Smooth muscle cell (in vitro differentiated cells): Measurements from ENCODE around the gene MGME1. TPM values are rescaled to one million over a fixed set of nuclear protein-coding genes. Genes with fewer than 3 reads are reported as not detected.

Experiments
- DNase-seq: peaks from one replicate; lab custom pipeline; 2025; ENCODE audit not compliant: unreplicated experiment; lab: John Stamatoyannopoulos, UW
- H2AFZ ChIP-seq: fragments of 200-600 bp; sonication (generic); 2 replicates; pipeline ENCODE4 v1.6.0; 2016; ENCODE audit warnings: antibody characterized with exemption, low read depth, mild to moderate bottlenecking
- H3F3A ChIP-seq: fragments of 200-600 bp; sonication (generic); 2 replicates; pipeline ENCODE4 v1.6.0; 2017; ENCODE audit warnings: antibody characterized with exemption, low read depth
- H3K27ac ChIP-seq: fragments of 200-600 bp; sonication (generic); 2 replicates; pipeline ENCODE4 v1.5.1; 2016; ENCODE audit warnings: low read depth, mild to moderate bottlenecking
- H3K27me3 ChIP-seq: fragments of 200-600 bp; sonication (generic); 2 replicates; pipeline ENCODE4 v1.6.1; 2016; ENCODE audit warnings: low read depth, mild to moderate bottlenecking
- H3K36me3 ChIP-seq: fragments of 200-600 bp; sonication (generic); 2 replicates; pipeline ENCODE4 v1.5.1; 2016; ENCODE audit warnings: low read depth
- H3K4me1 ChIP-seq: fragments of 200-600 bp; sonication (generic); 2 replicates; pipeline ENCODE4 v1.5.1; 2016; ENCODE audit warnings: low read depth
- H3K4me2 ChIP-seq: fragments of 200-600 bp; sonication (generic); 2 replicates; pipeline ENCODE4 v1.6.0; 2016; ENCODE audit warnings: mild to moderate bottlenecking
- H3K4me3 ChIP-seq: fragments of 200-600 bp; sonication (generic); 2 replicates; pipeline ENCODE4 v1.5.1; 2016; ENCODE audit warnings: mild to moderate bottlenecking
- H3K79me2 ChIP-seq: fragments of 200-600 bp; sonication (generic); 2 replicates; pipeline ENCODE4 v1.6.0; 2016; ENCODE audit warnings: low read depth, mild to moderate bottlenecking
- H3K9ac ChIP-seq: fragments of 200-600 bp; sonication (generic); 2 replicates; pipeline ENCODE4 v1.6.0; 2016; ENCODE audit warnings: low read depth
- H3K9me3 ChIP-seq: fragments of 200-600 bp; sonication (generic); replicated peaks from 2 replicates; pipeline ENCODE4 v1.5.1; 2016; ENCODE audit warnings: low read depth
- H4K20me1 ChIP-seq: fragments of 200-600 bp; sonication (generic); 2 replicates; pipeline ENCODE4 v1.6.0; 2016; ENCODE audit warnings: low read depth
- WGBS: methylation state at CpG from one replicate; pipeline ENCODE4 v1.1.7; 2016; ENCODE audit warnings: low lambda C conversion rate; 5-methylcytosine and 5-hydroxymethylcytosine counted together
- polyA plus RNA-seq: library from polyadenylated mRNA; unstranded; fragments of >200 nt; fragmentation: Nextera tagmentation; extraction: Ambion mirVana; gene quantifications from 2 replicates; pipeline ENCODE4 v1.2.1, GENCODE V29; 2016
- total RNA-seq: library from RNA; depleted of rRNA; stranded (reverse); fragments of >200 nt; gene quantifications from 2 replicates; pipeline ENCODE4 v1.2.3, GENCODE V29; 2014
- TF ChIP-seq, protein P1 (sequence below): fragments of 200-600 bp; sonication (generic); IDR thresholded peaks from 2 replicates; pipeline ENCODE4 v1.5.1; 2017; ENCODE audit warnings: borderline replicate concordance, mild to moderate bottlenecking, antibody characterized with exemption; ENCODE audit not compliant: insufficient read depth, poor library complexity, severe bottlenecking

Gene MGME1
- total and polyA plus RNA-seq, 2 experiments from 2014 or later = 15.7 to 16.0 TPM

DNA sequence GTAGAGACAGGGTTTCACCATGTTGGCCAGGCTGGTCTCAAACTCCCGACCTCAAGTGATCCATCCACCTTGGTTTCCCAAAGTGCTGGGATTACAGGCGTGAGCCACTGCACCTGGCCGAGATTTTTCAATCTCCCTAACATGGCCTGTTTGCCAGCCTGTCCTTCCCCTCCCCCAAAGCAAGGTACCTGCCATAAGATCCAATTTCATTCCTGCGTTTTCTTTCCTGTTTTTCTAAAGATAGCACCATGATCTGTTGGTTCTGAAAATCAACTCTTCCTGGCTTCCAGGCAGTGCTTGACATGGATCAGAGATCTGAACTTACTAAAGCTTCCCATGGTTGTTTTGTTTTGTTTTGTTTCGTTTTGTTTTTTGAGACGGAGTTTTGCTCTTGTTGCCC lies 7.5 kb downstream of the MGME1 start:
- Histone ChIP-seq H2AFZ (no peak overlapping the region), H3K27me3 (no peaks in the 10 kb centered on the region), H3K4me1 (peaks cover 22% of the 10 kb centered on the region), H3K9me3 (no peaks in the 10 kb centered on the region), H3F3A (no peaks in the 10 kb centered on the region), H3K79me2 (peaks cover 40% of the 10 kb centered on the region), H3K4me3 (no peak overlapping the region), H3K9ac (no peak overlapping the region), H3K36me3 (no peaks in the 10 kb centered on the region), H3K4me2 (no peak overlapping the region), H3K27ac (no peak overlapping the region), H4K20me1 (no peaks in the 10 kb centered on the region)
- DNase-seq = no peak
- 98% methylated on average over 6 of the region's 6 CpGs for WGBS
- TF ChIP-seq, protein P1, sequence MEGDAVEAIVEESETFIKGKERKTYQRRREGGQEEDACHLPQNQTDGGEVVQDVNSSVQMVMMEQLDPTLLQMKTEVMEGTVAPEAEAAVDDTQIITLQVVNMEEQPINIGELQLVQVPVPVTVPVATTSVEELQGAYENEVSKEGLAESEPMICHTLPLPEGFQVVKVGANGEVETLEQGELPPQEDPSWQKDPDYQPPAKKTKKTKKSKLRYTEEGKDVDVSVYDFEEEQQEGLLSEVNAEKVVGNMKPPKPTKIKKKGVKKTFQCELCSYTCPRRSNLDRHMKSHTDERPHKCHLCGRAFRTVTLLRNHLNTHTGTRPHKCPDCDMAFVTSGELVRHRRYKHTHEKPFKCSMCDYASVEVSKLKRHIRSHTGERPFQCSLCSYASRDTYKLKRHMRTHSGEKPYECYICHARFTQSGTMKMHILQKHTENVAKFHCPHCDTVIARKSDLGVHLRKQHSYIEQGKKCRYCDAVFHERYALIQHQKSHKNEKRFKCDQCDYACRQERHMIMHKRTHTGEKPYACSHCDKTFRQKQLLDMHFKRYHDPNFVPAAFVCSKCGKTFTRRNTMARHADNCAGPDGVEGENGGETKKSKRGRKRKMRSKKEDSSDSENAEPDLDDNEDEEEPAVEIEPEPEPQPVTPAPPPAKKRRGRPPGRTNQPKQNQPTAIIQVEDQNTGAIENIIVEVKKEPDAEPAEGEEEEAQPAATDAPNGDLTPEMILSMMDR = no peak

GRCh38 chr20:17985388-17986018 lies 16.7 kb downstream of the MGME1 start:
- Histone ChIP-seq H3K27ac (no peak overlapping the region), H2AFZ (no peak overlapping the region), H3K36me3 (no peaks in the 10 kb centered on the region), H3K9me3 (no peaks in the 10 kb centered on the region), H3F3A (no peaks in the 10 kb centered on the region), H3K4me1 (no peaks in the 10 kb centered on the region), H3K4me2 (no peak overlapping the region), H4K20me1 (no peaks in the 10 kb centered on the region), H3K27me3 (no peaks in the 10 kb centered on the region), H3K9ac (no peak overlapping the region), H3K79me2 (peaks cover 6% of the 10 kb centered on the region), H3K4me3 (no peak overlapping the region)
- 97% methylated on average over 7 of the region's 7 CpGs for WGBS
- TF ChIP-seq, protein P1 = no peak
- no peak for DNase-seq

- no peak overlapping the region for H3K9ac ChIP-seq
- TF ChIP-seq, protein P1 = no peak
- H3K27me3 ChIP-seq = no peaks in the 10 kb centered on the region
- H3K79me2 ChIP-seq = peaks cover 6% of the 10 kb centered on the region
- no peak for DNase-seq
- no peaks in the 10 kb centered on the region for H3K36me3 ChIP-seq
- H2AFZ ChIP-seq = no peak overlapping the region
- no peaks in the 10 kb centered on the region for H4K20me1 ChIP-seq
- no peaks in the 10 kb centered on the region for H3K4me1 ChIP-seq
- WGBS = 99% methylated on average over 3 of the region's 3 CpGs
- H3F3A ChIP-seq = no peaks in the 10 kb centered on the region
- no peak overlapping the region for H3K4me3 ChIP-seq
- H3K27ac ChIP-seq = no peak overlapping the region
- no peak overlapping the region for H3K4me2 ChIP-seq
- H3K9me3 ChIP-seq = no peaks in the 10 kb centered on the region
These were observed 19.2 kb downstream of the MGME1 start for GRCh38 chr20:17987988-17988387.

- Histone ChIP-seq H3K27ac (no peak overlapping the region), H3K9me3 (no peaks in the 10 kb centered on the region), H3K4me1 (no peaks in the 10 kb centered on the region), H3F3A (no peaks in the 10 kb centered on the region), H3K36me3 (no peaks in the 10 kb centered on the region), H3K4me2 (no peak overlapping the region), H3K9ac (no peak overlapping the region), H4K20me1 (no peaks in the 10 kb centered on the region), H3K79me2 (no peaks in the 10 kb centered on the region), H3K4me3 (no peak overlapping the region), H2AFZ (no peak overlapping the region), H3K27me3 (no peaks in the 10 kb centered on the region)
- WGBS = 92% methylated on average over 10 of the region's 10 CpGs
- TF ChIP-seq, protein P1 = no peak
- DNase-seq = no peak
These were observed 21.6 kb downstream of the MGME1 start for GRCh38 chr20:17990278-17990972.
